ENCODE results near the gene PCAT6. TPM values are rescaled to one million over a fixed set of nuclear protein-coding genes. Genes with fewer than 3 reads are reported as not detected.

The PCAT6 gene
- total and polyA plus RNA-seq, 2 of the 8 experiments (the other 6 are each of a cell fraction or from before 2014, with no cell fraction given) = 4.6 to 14.7 TPM

DNA sequence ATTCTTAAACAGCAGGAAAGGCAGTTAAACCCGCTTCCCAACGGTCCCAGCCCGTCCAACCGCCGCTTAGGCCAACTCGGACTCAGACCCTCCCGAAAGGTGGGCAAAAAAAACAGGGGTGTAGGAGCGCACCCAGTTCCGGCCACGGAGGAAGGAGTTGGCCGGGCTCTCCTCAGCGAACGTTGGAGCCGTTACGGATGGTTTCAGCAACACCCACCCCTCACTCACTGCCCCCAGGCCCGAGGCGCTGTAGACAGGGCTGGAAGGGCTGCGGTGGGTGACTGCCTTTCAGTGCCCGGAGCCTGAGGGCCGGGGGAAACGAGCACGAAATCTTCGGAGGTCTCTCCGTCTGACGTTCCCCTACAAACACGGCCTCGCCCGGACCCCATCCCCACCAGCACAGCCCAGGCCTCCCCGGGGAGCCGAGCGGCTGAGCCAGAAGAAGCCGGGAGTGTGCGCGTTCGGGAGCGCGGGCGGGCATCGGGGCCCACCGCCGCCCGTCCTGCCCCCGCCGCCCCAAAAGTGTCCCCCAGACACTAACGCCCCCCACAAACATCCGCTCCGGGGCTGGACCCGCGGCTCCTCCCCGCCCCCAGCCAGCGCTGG lies 3.8 kb upstream of the PCAT6 start (continued):
- TF ChIP-seq, protein P1, sequence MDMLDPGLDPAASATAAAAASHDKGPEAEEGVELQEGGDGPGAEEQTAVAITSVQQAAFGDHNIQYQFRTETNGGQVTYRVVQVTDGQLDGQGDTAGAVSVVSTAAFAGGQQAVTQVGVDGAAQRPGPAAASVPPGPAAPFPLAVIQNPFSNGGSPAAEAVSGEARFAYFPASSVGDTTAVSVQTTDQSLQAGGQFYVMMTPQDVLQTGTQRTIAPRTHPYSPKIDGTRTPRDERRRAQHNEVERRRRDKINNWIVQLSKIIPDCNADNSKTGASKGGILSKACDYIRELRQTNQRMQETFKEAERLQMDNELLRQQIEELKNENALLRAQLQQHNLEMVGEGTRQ (IDR thresholded peaks at IDR 0.05; ENCODE audit: low read length) = no peak
- TF ChIP-seq KDM4A (IDR thresholded peaks at IDR 0.05; ENCODE audit: low read depth, low read length, severe bottlenecking) (peak; percentile 11), SP1 (IDR thresholded peaks at IDR 0.05; ENCODE audit: low read depth, low read length) (no peak), PHF8 (conservative IDR thresholded peaks at IDR 0.05; ENCODE audit: low read depth, low read length) (0 out of 2 replicates have a peak, but pooled peaks have one; percentile 27), TEAD4 (IDR thresholded peaks at IDR 0.05; ENCODE audit: low read depth, low read length) (no peak), HDAC6 (IDR thresholded peaks at IDR 0.05; ENCODE audit: low read depth, low read length) (no peak), POU5F1 (IDR thresholded peaks at IDR 0.05; ENCODE audit: low read depth, low read length) (no peak), GABPA (IDR thresholded peaks at IDR 0.05; ENCODE audit: borderline replicate concordance, insufficient read depth, low read length) (no peak), TCF12 (IDR thresholded peaks at IDR 0.05; ENCODE audit: low read depth, low read length) (no peak), BRCA1 (IDR thresholded peaks at IDR 0.05; ENCODE audit: low read depth, low read length) (no peak), POLR2A (IDR thresholded peaks at IDR 0.05; ENCODE audit: control extremely low read depth in 1 of 2, low read depth in 2 of 2, low read length in 2 of 2) (peak in 1 of 2 experiments; percentile 1; a peak in 2 of 3 replicates), POLR2AphosphoS5 (IDR thresholded peaks at IDR 0.05; ENCODE audit: low read depth, low read length) (no peak)
- TF ChIP-seq, protein P2, sequence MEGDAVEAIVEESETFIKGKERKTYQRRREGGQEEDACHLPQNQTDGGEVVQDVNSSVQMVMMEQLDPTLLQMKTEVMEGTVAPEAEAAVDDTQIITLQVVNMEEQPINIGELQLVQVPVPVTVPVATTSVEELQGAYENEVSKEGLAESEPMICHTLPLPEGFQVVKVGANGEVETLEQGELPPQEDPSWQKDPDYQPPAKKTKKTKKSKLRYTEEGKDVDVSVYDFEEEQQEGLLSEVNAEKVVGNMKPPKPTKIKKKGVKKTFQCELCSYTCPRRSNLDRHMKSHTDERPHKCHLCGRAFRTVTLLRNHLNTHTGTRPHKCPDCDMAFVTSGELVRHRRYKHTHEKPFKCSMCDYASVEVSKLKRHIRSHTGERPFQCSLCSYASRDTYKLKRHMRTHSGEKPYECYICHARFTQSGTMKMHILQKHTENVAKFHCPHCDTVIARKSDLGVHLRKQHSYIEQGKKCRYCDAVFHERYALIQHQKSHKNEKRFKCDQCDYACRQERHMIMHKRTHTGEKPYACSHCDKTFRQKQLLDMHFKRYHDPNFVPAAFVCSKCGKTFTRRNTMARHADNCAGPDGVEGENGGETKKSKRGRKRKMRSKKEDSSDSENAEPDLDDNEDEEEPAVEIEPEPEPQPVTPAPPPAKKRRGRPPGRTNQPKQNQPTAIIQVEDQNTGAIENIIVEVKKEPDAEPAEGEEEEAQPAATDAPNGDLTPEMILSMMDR (IDR thresholded peaks at IDR 0.05; ENCODE audit: control extremely low read depth in 1 of 3, insufficient read depth in 1 of 3, low read depth in 1 of 3, low read length in 3 of 3) = no peak
